CD14-positive monocyte (primary cell): ENCODE results near the gene CDC37L1. TPM values are rescaled to one million over a fixed set of nuclear protein-coding genes. Genes with fewer than 3 reads are reported as not detected.

ENCODE experiments used
- DNase-seq, 3 donors: peaks; one replicate each; pipeline ENCODE4 v3.0.0-alpha.2; 2011 to 2022
- H2AFZ ChIP-seq: 2 replicates; pipeline ENCODE4 v1.6.0; 2012; ENCODE audit warnings: mild to moderate bottlenecking, low read depth, low read length, inconsistent platforms; ENCODE audit not compliant: insufficient read depth, poor library complexity, severe bottlenecking
- H3K27ac ChIP-seq, 2 donors: 1 replicate in 1 of 2; 2 replicates in 1 of 2; pipeline ENCODE4 v1.5.1; 2012 to 2013; ENCODE audit warnings: low read length in 2 of 2, control low read depth in 1 of 2, inconsistent platforms in 1 of 2, low read depth in 1 of 2, mild to moderate bottlenecking in 1 of 2
- H3K27me3 ChIP-seq, 2 donors: one replicate each; pipeline versions ENCODE4 v1.6.0 to v1.6.1; 2011 to 2013; ENCODE audit warnings: low read length in 2 of 2; ENCODE audit not compliant: control insufficient read depth in 2 of 2, insufficient read depth in 2 of 2
- H3K36me3 ChIP-seq, 2 donors: replicated peaks in 1 of 2; 1 replicate in 1 of 2; 2 replicates in 1 of 2; pipeline versions ENCODE4 v1.5.1 to v1.6.1; 2012 to 2013; ENCODE audit warnings: low read length in 2 of 2, control low read depth in 1 of 2, inconsistent platforms in 1 of 2, mild to moderate bottlenecking in 1 of 2; ENCODE audit not compliant: insufficient read depth in 2 of 2, control insufficient read depth in 1 of 2
- H3K4me1 ChIP-seq, 2 donors: 1 replicate in 1 of 2; 2 replicates in 1 of 2; pipeline versions ENCODE4 v1.5.1 to v1.6.1; 2012 to 2013; ENCODE audit warnings: low read length in 2 of 2, control low read depth in 1 of 2, inconsistent platforms in 1 of 2, mild to moderate bottlenecking in 1 of 2, moderate library complexity in 1 of 2; ENCODE audit not compliant: insufficient read depth in 2 of 2, control insufficient read depth in 1 of 2
- H3K4me2 ChIP-seq: replicated peaks from 2 replicates; pipeline ENCODE3; 2012; ENCODE audit warnings: low read length, moderate library complexity, mild to moderate bottlenecking; ENCODE audit not compliant: poor library complexity, severe bottlenecking; ENCODE audit errors: extremely low read depth
- H3K4me3 ChIP-seq, 3 experiments: fragments of 200-600 bp in 1 of 3; sonication (generic) in 1 of 3; replicated peaks in 1 of 3; 1 replicate in 2 of 3; 2 replicates in 1 of 3; pipeline ENCODE4 v1.5.1; 2011 to 2013; ENCODE audit warnings: low read length in 3 of 3, mild to moderate bottlenecking in 3 of 3, control low read depth in 2 of 3, low read depth in 2 of 3, inconsistent platforms in 1 of 3, moderate library complexity in 1 of 3
- H3K79me2 ChIP-seq: 2 replicates; pipeline ENCODE4 v1.6.0; 2012; ENCODE audit warnings: mild to moderate bottlenecking, control low read depth, inconsistent platforms, low read length, moderate library complexity; ENCODE audit not compliant: insufficient read depth
- H3K9ac ChIP-seq: 2 replicates; pipeline ENCODE4 v1.6.0; 2017; ENCODE audit warnings: low read length, mild to moderate bottlenecking; ENCODE audit not compliant: insufficient read depth, poor library complexity, severe bottlenecking
- H3K9me3 ChIP-seq, 2 donors: replicated peaks in 1 of 2; 1 replicate in 1 of 2; 2 replicates in 1 of 2; pipeline versions ENCODE4 v1.5.1 to v1.6.1; 2012 to 2013; ENCODE audit warnings: low read length in 2 of 2, control low read depth in 1 of 2; ENCODE audit not compliant: control insufficient read depth in 1 of 2, insufficient read depth in 1 of 2
- H4K20me1 ChIP-seq: 2 replicates; pipeline ENCODE4 v1.6.0; 2012; ENCODE audit warnings: mild to moderate bottlenecking, low read length, control low read depth, moderate library complexity; ENCODE audit not compliant: insufficient read depth
- H3K27ac Mint-ChIP-seq, 7 donors: one replicate each; pipeline ENCODE4 v1.8.0; 2020; ENCODE audit warnings: mild to moderate bottlenecking in 7 of 7, mixed read lengths in 7 of 7, moderate library complexity in 6 of 7, inconsistent platforms in 2 of 7
- H3K27me3 Mint-ChIP-seq, 3 donors: one replicate each; pipeline ENCODE4 v1.8.0; 2021 to 2022; ENCODE audit warnings: low read depth in 3 of 3, mild to moderate bottlenecking in 3 of 3, mixed read lengths in 3 of 3, moderate library complexity in 3 of 3, inconsistent platforms in 1 of 3
- H3K36me3 Mint-ChIP-seq, 2 donors: one replicate each; pipeline ENCODE4 v1.8.0; 2020; ENCODE audit warnings: mixed read lengths in 2 of 2, inconsistent platforms in 1 of 2, mild to moderate bottlenecking in 1 of 2
- H3K4me1 Mint-ChIP-seq: one replicate; pipeline ENCODE4 v1.8.0; 2020; ENCODE audit warnings: mild to moderate bottlenecking, mixed read lengths
- H3K4me3 Mint-ChIP-seq, 2 donors: one replicate each; pipeline ENCODE4 v1.8.0; 2020; ENCODE audit warnings: mild to moderate bottlenecking in 2 of 2, mixed read lengths in 2 of 2, moderate library complexity in 1 of 2
- H3K9me3 Mint-ChIP-seq, 7 donors: one replicate each; pipeline ENCODE4 v1.8.0; 2020 to 2022; ENCODE audit warnings: mixed read lengths in 7 of 7, mild to moderate bottlenecking in 6 of 7, moderate library complexity in 6 of 7, inconsistent platforms in 2 of 7
- CTCF ChIP-seq: fragments of 200-600 bp; IDR thresholded peaks from one replicate; pipeline ENCODE4 v1.8.0; 2022; ENCODE audit warnings: antibody characterized with exemption, mild to moderate bottlenecking
- WGBS: methylation state at CpG from one replicate; pipeline ENCODE4 v1.1.5; 2013; ENCODE audit warnings: missing lambda C conversion rate; ENCODE audit not compliant: insufficient coverage; 5-methylcytosine and 5-hydroxymethylcytosine counted together
- intact Hi-C, 2 donors: fragments of 100-400 bp; cut with micrococcal nuclease; formaldehyde crosslinking; loops; one replicate each; pipeline versions ENCODE4 v1.15.0 to v1.15.1; 2023
- polyA plus RNA-seq, 3 donors: library from polyadenylated mRNA; depleted of rRNA in 1 of 3; unstranded in 2 of 3; stranded (reverse) in 1 of 3; fragments of 300-500 nt in 2 of 3; fragments of >200 nt in 1 of 3; fragmentation: Illumina TruSeq in 2 of 3; gene quantifications; 1 replicate in 2 of 3; 2 replicates in 1 of 3; pipeline ENCODE4 v1.2.3, GENCODE V29; 2012 to 2021

CDC37L1 gene
- polyA plus RNA-seq, 3 donors = 2.8 to 4.4 (median 2.8) TPM

- Histone ChIP-seq H3K4me2 (no peak overlapping the region), H4K20me1 (no peaks in the 10 kb centered on the region), H3K4me1 (no peaks in the 10 kb centered on the region), H3K27me3 (no peaks in the 10 kb centered on the region), H3K9me3 (no peaks in the 10 kb centered on the region), H3K36me3 (peaks cover 27 to 49% of the 10 kb centered on the region in 2 donors), H3K27ac (no peak overlapping the region), H3K9ac (no peak overlapping the region), H2AFZ (no peak overlapping the region), H3K79me2 (no peaks in the 10 kb centered on the region), H3K4me3 (no peak overlapping the region)
- TF ChIP-seq CTCF = no peak
- H3K4me1 Mint-ChIP-seq = no peaks in the 10 kb centered on the region
- no peak overlapping the region for H3K27ac Mint-ChIP-seq
- peaks cover 0 to 1% (median 0%) of the 10 kb centered on the region in 3 donors for H3K27me3 Mint-ChIP-seq
- DNase-seq = no peak
- H3K36me3 Mint-ChIP-seq = peaks cover 44 to 69% of the 10 kb centered on the region in 2 donors
- peaks cover 0 to 1% (median 0%) of the 10 kb centered on the region in 7 donors for H3K9me3 Mint-ChIP-seq
- intact Hi-C loops = no loop called here
- no peak overlapping the region for H3K4me3 Mint-ChIP-seq
- 100% methylated on average over 1 of the region's 4 CpGs for WGBS
These were observed 38.4 kb downstream of the CDC37L1 start for GRCh38 chr9:4717815-4718214.

GRCh38 chr9:4718911-4719310 lies 39.5 kb downstream of the CDC37L1 start:
- Mint-ChIP-seq H3K9me3 (peaks cover 0 to 1% (median 0%) of the 10 kb centered on the region in 7 donors), H3K27ac (peak overlapping the region in 1 of 7 donors; percentile 28), H3K36me3 (peaks cover 38 to 64% of the 10 kb centered on the region in 2 donors), H3K4me1 (no peaks in the 10 kb centered on the region), H3K27me3 (peaks cover 0 to 1% (median 0%) of the 10 kb centered on the region in 3 donors), H3K4me3 (no peak overlapping the region)
- Histone ChIP-seq H3K27me3 (no peaks in the 10 kb centered on the region), H3K36me3 (peaks cover 26 to 42% of the 10 kb centered on the region in 2 donors), H4K20me1 (no peaks in the 10 kb centered on the region), H3K9me3 (no peaks in the 10 kb centered on the region), H3K4me1 (no peaks in the 10 kb centered on the region), H3K79me2 (no peaks in the 10 kb centered on the region), H3K9ac (no peak overlapping the region), H3K4me3 (no peak overlapping the region), H3K27ac (no peak overlapping the region), H3K4me2 (no peak overlapping the region), H2AFZ (no peak overlapping the region)
- intact Hi-C loops = no loop called here
- DNase-seq = no peak
- WGBS = 91% methylated on average over 6 of the region's 6 CpGs
- no peak for TF ChIP-seq CTCF
